ENCODE results near the gene GPR137B.
"Not testable (repeated sequence)": the region's sequence is repeated elsewhere in the genome, so short reads cannot be mapped to it uniquely, and the experiment has no call there.

The GPR137B gene

DNA sequence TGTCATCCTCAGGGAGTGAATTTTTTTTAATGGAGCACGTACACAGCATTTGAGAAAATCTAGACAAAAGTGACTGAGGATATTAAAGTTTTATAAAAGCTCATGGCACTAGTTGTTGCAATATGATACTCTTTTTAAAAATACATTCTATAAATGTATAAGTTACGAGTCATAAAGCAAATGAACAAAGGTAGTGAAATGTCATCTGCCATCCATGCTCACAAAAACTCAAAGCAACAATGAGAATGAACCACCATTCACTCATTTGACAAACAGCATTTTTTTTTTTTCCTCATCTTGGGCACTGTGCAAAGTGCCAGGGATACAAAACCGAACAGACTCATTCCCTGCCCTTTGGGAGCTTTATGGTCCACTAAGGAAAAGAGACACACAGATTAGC lies 38.7 kb downstream of the GPR137B start:
- H3K36me3 ChIP-seq (ENCODE audit: control insufficient read depth, insufficient read depth, low read length): 0 out of 2 replicates have a peak, but pooled peaks cover 3% of the 10 kb centered on the region
- no peak overlapping the region for H3K4me3 ChIP-seq (ENCODE audit: low read depth, low read length)
- H3K27me3 ChIP-seq (ENCODE audit: control insufficient read depth, insufficient read depth, low read length): no peaks in the 10 kb centered on the region
- no peaks in the 10 kb centered on the region for H3K4me1 ChIP-seq (ENCODE audit: control insufficient read depth, insufficient read depth, low read length)
- H3K27ac ChIP-seq (ENCODE audit: low read depth, low read length): no peak overlapping the region
- no peak overlapping the region for H3K9ac ChIP-seq (ENCODE audit: low read length)
- no peaks in the 10 kb centered on the region for H3K9me3 ChIP-seq (ENCODE audit: control insufficient read depth, insufficient read depth, low read depth, low read length)

DNA sequence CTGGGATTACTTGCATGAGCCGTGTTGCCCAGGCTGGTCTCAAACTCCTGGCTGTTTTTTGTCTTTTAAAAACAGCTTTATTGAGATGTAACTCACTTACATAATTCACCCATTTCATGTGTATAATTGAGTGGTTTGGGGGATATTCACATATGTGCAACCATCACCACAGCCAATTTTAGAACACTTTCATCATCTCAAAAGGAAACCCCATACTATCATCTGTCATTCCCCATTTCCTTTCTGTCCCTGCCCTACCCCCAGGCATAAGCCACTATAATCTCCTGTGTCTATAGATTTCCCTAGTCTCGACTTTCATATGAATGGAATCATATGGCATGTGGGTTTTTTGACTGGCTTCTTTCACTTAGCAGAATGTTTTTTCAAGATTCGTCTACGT lies 43.3 kb downstream of the GPR137B start:
- H3K9me3 ChIP-seq (ENCODE audit: control insufficient read depth, insufficient read depth, low read depth, low read length): no peaks in the 10 kb centered on the region
- H3K27ac ChIP-seq (ENCODE audit: low read depth, low read length): no peak overlapping the region
- H3K4me3 ChIP-seq (ENCODE audit: low read depth, low read length): no peak overlapping the region
- H3K9ac ChIP-seq (ENCODE audit: low read length): no peak overlapping the region
- H3K36me3 ChIP-seq (ENCODE audit: control insufficient read depth, insufficient read depth, low read length): no peaks in the 10 kb centered on the region
- H3K4me1 ChIP-seq (ENCODE audit: control insufficient read depth, insufficient read depth, low read length): no peaks in the 10 kb centered on the region
- H3K27me3 ChIP-seq (ENCODE audit: control insufficient read depth, insufficient read depth, low read length): no peaks in the 10 kb centered on the region

DNA sequence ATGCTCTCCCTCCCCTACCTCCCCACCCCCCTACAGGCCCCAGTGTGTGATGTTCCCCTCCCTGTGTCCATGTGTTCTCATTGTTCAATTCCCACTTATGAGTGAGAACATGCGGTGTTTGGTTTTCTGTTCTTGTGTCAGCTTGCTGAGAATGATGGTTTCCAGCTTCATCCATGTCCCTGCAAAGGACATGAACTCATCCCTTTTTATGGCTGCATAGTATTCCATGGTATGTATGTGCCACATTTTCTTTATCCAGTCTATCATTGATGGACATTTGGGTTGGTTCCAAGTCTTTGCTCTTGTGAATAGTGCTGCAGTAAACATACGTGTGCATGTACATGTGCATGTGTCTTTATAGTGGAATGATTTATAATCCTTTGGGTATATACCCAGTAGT lies 44.1 kb downstream of the GPR137B start:
- H3K36me3 ChIP-seq (ENCODE audit: control insufficient read depth, insufficient read depth, low read length); H3K27ac ChIP-seq (ENCODE audit: low read depth, low read length); H3K4me1 ChIP-seq (ENCODE audit: control insufficient read depth, insufficient read depth, low read length); H3K27me3 ChIP-seq (ENCODE audit: control insufficient read depth, insufficient read depth, low read length); H3K9ac ChIP-seq (ENCODE audit: low read length); H3K9me3 ChIP-seq (ENCODE audit: control insufficient read depth, insufficient read depth, low read depth, low read length); H3K4me3 ChIP-seq (ENCODE audit: low read depth, low read length): not testable (repeated sequence)

DNA sequence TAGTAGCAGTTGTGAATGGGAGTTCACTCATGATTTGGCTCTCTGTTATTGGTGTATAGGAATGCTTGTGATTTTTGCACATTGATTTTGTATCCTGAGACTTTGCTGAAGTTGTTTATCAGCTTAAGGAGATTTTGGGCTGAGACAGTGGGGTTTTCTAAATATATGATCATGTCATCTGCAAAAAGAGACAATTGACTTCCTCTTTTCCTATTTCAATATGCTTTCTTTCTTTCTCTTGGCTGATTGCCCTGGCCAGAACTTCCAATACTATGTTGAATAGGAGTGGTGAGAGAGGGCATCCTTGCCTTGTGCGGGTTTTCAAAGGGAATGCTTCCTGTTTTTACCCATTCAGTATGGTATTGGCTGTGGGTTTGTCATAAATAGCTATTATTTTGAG lies 45.7 kb downstream of the GPR137B start:
- H3K9me3 ChIP-seq (ENCODE audit: control insufficient read depth, insufficient read depth, low read depth, low read length); H3K4me3 ChIP-seq (ENCODE audit: low read depth, low read length); H3K27ac ChIP-seq (ENCODE audit: low read depth, low read length); H3K36me3 ChIP-seq (ENCODE audit: control insufficient read depth, insufficient read depth, low read length); H3K4me1 ChIP-seq (ENCODE audit: control insufficient read depth, insufficient read depth, low read length); H3K9ac ChIP-seq (ENCODE audit: low read length); H3K27me3 ChIP-seq (ENCODE audit: control insufficient read depth, insufficient read depth, low read length): not testable (repeated sequence)

DNA sequence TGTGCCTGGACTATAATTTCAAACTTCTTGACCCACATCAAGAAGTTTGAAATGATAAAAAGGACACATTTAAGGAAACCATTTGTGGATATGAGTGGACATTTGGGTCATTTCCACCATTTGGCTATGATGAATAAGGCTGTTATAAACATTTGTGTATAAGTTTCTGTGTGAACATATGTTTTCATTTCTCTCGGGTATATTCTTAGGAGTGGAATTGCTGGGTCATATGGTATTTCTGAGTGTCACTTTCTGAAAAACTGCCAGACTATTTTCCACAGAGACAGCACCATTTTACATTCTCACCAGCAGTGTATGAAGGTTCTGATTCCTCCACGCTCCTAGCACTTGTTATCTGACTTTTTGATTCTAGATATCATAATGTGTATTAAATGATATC lies 50.8 kb downstream of the GPR137B start:
- Histone ChIP-seq H3K9me3 (ENCODE audit: control insufficient read depth, insufficient read depth, low read depth, low read length) (no peaks in the 10 kb centered on the region), H3K27ac (ENCODE audit: low read depth, low read length) (no peak overlapping the region), H3K36me3 (ENCODE audit: control insufficient read depth, insufficient read depth, low read length) (no peaks in the 10 kb centered on the region), H3K9ac (ENCODE audit: low read length) (no peak overlapping the region), H3K4me1 (ENCODE audit: control insufficient read depth, insufficient read depth, low read length) (no peaks in the 10 kb centered on the region), H3K27me3 (ENCODE audit: control insufficient read depth, insufficient read depth, low read length) (no peaks in the 10 kb centered on the region), H3K4me3 (ENCODE audit: low read depth, low read length) (no peak overlapping the region)

DNA sequence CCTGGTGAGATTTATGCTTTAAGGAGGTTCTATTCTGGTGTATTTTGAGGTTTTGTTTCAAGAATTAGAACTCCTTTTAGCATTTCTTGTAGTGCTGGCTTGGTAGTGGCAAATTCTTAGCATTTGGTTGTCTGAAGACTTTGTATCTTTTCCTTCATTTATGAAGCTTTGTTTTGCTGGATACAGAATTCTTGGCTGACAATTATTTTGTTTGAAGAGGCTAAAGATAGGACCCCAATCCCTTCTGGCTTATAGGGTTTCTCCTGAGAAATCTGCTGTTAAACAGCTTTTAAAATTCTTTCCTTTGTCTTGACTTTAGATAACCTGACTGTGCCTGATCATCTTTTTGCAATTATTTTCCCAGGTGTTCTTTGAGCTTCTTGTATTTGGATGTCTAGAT lies 58.6 kb downstream of the GPR137B start:
- no peak overlapping the region for H3K9ac ChIP-seq (ENCODE audit: low read length)
- no peak overlapping the region for H3K27ac ChIP-seq (ENCODE audit: low read depth, low read length)
- peaks cover 15% of the 10 kb centered on the region for H3K9me3 ChIP-seq (ENCODE audit: control insufficient read depth, insufficient read depth, low read depth, low read length)
- no peak overlapping the region for H3K4me3 ChIP-seq (ENCODE audit: low read depth, low read length)
- H3K27me3 ChIP-seq (ENCODE audit: control insufficient read depth, insufficient read depth, low read length): no peaks in the 10 kb centered on the region
- no peaks in the 10 kb centered on the region for H3K4me1 ChIP-seq (ENCODE audit: control insufficient read depth, insufficient read depth, low read length)
- H3K36me3 ChIP-seq (ENCODE audit: control insufficient read depth, insufficient read depth, low read length): no peaks in the 10 kb centered on the region; the same call in 1 of the 2 replicates

GRCh38 chr1:236201786-236202185 lies 59.4 kb downstream of the GPR137B start:
- peaks cover 15% of the 10 kb centered on the region for H3K9me3 ChIP-seq (ENCODE audit: control insufficient read depth, insufficient read depth, low read depth, low read length)
- no peak overlapping the region for H3K27ac ChIP-seq (ENCODE audit: low read depth, low read length)
- no peaks in the 10 kb centered on the region for H3K27me3 ChIP-seq (ENCODE audit: control insufficient read depth, insufficient read depth, low read length)

GRCh38 chr1:236204039-236204438 lies 61.7 kb downstream of the GPR137B start:
- H3K4me1 ChIP-seq (ENCODE audit: control insufficient read depth, insufficient read depth, low read length): peaks cover 4% of the 10 kb centered on the region
- H3K4me3 ChIP-seq (ENCODE audit: low read depth, low read length): no peak overlapping the region
- peaks cover 15% of the 10 kb centered on the region for H3K9me3 ChIP-seq (ENCODE audit: control insufficient read depth, insufficient read depth, low read depth, low read length)
- H3K36me3 ChIP-seq (ENCODE audit: control insufficient read depth, insufficient read depth, low read length): no peaks in the 10 kb centered on the region; the same call in 1 of the 2 replicates
- H3K9ac ChIP-seq (ENCODE audit: low read length): no peak overlapping the region
- no peak overlapping the region for H3K27ac ChIP-seq (ENCODE audit: low read depth, low read length)
- no peaks in the 10 kb centered on the region for H3K27me3 ChIP-seq (ENCODE audit: control insufficient read depth, insufficient read depth, low read length)

More at GRCh38 chr1:236201786-236202185, 59.4 kb downstream of the GPR137B start:
- H3K4me1 ChIP-seq (ENCODE audit: control insufficient read depth, insufficient read depth, low read length): peaks cover 4% of the 10 kb centered on the region
- H3K9ac ChIP-seq (ENCODE audit: low read length): no peak overlapping the region
- no peaks in the 10 kb centered on the region; the same call in 1 of the 2 replicates for H3K36me3 ChIP-seq (ENCODE audit: control insufficient read depth, insufficient read depth, low read length)
- no peak overlapping the region for H3K4me3 ChIP-seq (ENCODE audit: low read depth, low read length)

DNA sequence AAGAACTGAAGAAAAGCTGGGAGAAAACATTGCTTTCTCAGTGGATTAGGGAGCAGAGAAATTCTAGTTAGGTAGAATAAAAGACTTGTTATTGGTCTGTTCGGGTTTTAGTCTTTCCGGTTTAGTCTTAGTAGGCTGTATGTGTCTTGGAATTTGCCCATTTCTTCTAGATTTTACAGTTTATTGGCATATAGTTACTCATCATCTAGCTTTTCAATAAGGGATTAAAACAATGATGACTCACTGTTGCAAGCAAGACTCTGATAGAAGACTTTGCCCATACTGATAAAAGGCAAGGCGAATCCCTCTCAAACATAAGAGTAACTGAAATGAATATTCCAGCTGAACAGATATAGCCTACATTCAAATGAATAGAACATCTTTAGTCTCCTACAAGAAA lies 62.3 kb downstream of the GPR137B start:
- Histone ChIP-seq H3K9ac (ENCODE audit: low read length) (no peak overlapping the region), H3K36me3 (ENCODE audit: control insufficient read depth, insufficient read depth, low read length) (no peaks in the 10 kb centered on the region; the same call in 1 of the 2 replicates), H3K27ac (ENCODE audit: low read depth, low read length) (no peak overlapping the region), H3K4me3 (ENCODE audit: low read depth, low read length) (no peak overlapping the region), H3K9me3 (ENCODE audit: control insufficient read depth, insufficient read depth, low read depth, low read length) (peaks cover 15% of the 10 kb centered on the region), H3K4me1 (ENCODE audit: control insufficient read depth, insufficient read depth, low read length) (peaks cover 4% of the 10 kb centered on the region), H3K27me3 (ENCODE audit: control insufficient read depth, insufficient read depth, low read length) (no peaks in the 10 kb centered on the region)

DNA sequence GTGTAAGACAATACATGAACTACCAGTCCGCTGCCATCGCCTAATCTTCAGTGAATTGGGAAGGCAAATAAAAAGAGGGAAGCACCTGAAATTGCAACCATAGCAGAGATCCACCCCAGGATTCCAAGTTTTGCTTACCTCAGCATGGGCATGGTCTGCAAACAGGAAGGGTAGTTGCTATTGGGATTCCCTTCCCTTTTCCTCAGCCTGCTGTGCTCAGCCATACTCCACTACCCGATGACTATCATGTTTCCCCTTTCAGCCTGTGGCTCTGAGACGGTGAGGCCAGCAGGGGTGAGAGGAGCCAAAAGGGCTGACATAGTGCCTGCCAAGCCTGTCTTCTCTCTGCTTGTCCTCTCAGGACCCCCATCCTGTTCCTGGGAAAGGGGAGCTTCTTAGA lies 64.2 kb downstream of the GPR137B start:
- Histone ChIP-seq H3K36me3 (ENCODE audit: control insufficient read depth, insufficient read depth, low read length) (no peaks in the 10 kb centered on the region; the same call in 1 of the 2 replicates), H3K4me1 (ENCODE audit: control insufficient read depth, insufficient read depth, low read length) (peaks cover 4% of the 10 kb centered on the region), H3K4me3 (ENCODE audit: low read depth, low read length) (no peak overlapping the region), H3K27ac (ENCODE audit: low read depth, low read length) (no peak overlapping the region), H3K27me3 (ENCODE audit: control insufficient read depth, insufficient read depth, low read length) (no peaks in the 10 kb centered on the region), H3K9me3 (ENCODE audit: control insufficient read depth, insufficient read depth, low read depth, low read length) (peaks cover 7% of the 10 kb centered on the region), H3K9ac (ENCODE audit: low read length) (no peak overlapping the region)

- Histone ChIP-seq H3K9ac (ENCODE audit: low read length) (no peak overlapping the region), H3K27ac (ENCODE audit: low read depth, low read length) (no peak overlapping the region), H3K36me3 (ENCODE audit: control insufficient read depth, insufficient read depth, low read length) (no peaks in the 10 kb centered on the region; the same call in 1 of the 2 replicates), H3K9me3 (ENCODE audit: control insufficient read depth, insufficient read depth, low read depth, low read length) (peaks cover 4% of the 10 kb centered on the region), H3K4me3 (ENCODE audit: low read depth, low read length) (no peak overlapping the region), H3K4me1 (ENCODE audit: control insufficient read depth, insufficient read depth, low read length) (peaks cover 4% of the 10 kb centered on the region), H3K27me3 (ENCODE audit: control insufficient read depth, insufficient read depth, low read length) (no peaks in the 10 kb centered on the region)
These were observed 64.8 kb downstream of the GPR137B start for GRCh38 chr1:236207121-236207520.

GRCh38 chr1:236207569-236207968 lies 65.2 kb downstream of the GPR137B start:
- Histone ChIP-seq H3K27me3 (ENCODE audit: control insufficient read depth, insufficient read depth, low read length) (no peaks in the 10 kb centered on the region), H3K9me3 (ENCODE audit: control insufficient read depth, insufficient read depth, low read depth, low read length) (no peaks in the 10 kb centered on the region), H3K4me3 (ENCODE audit: low read depth, low read length) (no peak overlapping the region), H3K36me3 (ENCODE audit: control insufficient read depth, insufficient read depth, low read length) (no peaks in the 10 kb centered on the region), H3K27ac (ENCODE audit: low read depth, low read length) (no peak overlapping the region), H3K4me1 (ENCODE audit: control insufficient read depth, insufficient read depth, low read length) (peaks cover 4% of the 10 kb centered on the region), H3K9ac (ENCODE audit: low read length) (no peak overlapping the region)
